VCaP (cell line): ENCODE measurements around the gene PSMD12.
"Not testable (repeated sequence)": the region's sequence is repeated elsewhere in the genome, so short reads cannot be mapped to it uniquely, and the experiment has no call there.

ENCODE experiments used
- H3K27ac ChIP-seq: fragments of 450-650 bp; 2 replicates; pipeline ENCODE4 v1.5.1; 2017
- TF ChIP-seq, protein P1 (sequence below): fragments of 450-650 bp; conservative IDR thresholded peaks from 2 replicates; pipeline ENCODE4 v1.5.1; 2017; ENCODE audit warnings: mild to moderate bottlenecking, moderate library complexity

Gene PSMD12

DNA sequence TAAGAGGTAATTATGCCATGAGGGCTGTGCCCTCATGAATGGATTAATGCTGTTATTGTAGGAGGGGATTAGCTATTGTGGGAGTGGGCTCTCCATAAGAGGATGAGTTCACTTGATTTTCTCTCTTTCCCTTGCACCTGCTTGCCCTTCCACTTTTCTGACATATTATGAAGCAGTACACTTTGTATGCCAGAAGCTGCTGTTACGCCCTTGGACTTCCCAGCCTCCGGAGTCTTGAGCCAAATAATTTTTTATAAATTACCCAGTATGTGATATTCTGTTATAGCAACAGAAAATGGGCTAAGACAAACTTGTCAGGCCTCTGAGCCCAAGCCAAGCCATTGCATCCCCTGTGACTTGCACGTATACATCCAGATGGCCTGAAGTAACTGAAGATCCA lies 38.4 kb downstream of the PSMD12 start:
- no peak overlapping the region for H3K27ac ChIP-seq
- TF ChIP-seq, protein P1, sequence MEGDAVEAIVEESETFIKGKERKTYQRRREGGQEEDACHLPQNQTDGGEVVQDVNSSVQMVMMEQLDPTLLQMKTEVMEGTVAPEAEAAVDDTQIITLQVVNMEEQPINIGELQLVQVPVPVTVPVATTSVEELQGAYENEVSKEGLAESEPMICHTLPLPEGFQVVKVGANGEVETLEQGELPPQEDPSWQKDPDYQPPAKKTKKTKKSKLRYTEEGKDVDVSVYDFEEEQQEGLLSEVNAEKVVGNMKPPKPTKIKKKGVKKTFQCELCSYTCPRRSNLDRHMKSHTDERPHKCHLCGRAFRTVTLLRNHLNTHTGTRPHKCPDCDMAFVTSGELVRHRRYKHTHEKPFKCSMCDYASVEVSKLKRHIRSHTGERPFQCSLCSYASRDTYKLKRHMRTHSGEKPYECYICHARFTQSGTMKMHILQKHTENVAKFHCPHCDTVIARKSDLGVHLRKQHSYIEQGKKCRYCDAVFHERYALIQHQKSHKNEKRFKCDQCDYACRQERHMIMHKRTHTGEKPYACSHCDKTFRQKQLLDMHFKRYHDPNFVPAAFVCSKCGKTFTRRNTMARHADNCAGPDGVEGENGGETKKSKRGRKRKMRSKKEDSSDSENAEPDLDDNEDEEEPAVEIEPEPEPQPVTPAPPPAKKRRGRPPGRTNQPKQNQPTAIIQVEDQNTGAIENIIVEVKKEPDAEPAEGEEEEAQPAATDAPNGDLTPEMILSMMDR, result no peak

DNA sequence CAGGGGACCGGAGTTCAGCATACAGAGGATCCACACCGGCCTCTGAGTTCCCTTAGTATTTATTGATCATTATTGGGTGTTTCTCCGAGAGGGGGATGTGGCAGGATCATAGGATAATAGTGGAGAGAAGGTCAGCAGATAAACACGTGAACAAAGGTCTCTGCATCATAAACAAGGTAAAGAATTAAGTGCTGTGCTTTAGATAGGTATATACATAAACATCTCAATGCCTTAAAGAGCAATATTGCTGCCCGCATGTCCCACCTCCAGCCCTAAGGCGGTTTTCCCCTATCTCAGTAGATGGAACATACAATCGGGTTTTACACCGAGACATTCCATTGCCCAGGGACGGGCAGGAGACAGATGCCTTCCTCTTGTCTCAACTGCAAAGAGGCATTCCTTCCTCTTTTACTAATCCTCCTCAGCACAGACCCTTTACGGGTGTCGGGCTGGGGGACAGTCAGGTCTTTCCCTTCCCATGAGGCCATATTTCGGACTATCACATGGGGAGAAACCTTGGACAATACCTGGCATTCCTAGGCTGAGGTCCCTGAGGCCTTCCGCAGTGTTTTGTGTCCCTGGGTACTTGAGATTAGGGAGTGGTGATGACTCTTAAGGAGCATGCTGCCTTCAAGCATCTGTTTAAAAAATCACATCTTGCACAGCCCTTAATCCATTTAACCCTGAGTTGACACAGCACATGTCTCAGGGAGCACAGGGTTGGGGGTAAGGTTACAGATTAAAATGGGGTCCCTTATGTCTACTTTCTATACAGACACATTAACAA lies 39.2 kb downstream of the PSMD12 start:
- H3K27ac ChIP-seq, result not testable (repeated sequence)

DNA sequence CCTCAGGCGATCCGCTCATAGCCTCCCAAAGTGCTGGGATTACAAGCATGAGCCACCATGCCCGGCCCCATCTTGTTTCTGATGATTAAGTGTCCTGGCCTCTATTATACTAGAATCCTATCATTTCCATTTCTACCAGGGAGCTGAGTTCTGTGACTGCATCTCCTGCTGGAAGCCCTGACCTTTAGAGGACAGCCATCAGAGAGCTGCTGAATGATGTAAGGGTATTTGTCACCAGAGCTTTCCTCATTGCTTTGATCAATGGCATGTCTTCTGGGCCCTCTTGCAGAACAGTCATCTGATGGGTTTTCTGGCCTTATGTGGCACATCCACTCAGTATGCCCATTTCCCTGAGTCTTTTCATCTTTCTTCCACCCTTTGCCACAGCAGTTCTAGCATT lies 39.9 kb downstream of the PSMD12 start:
- TF ChIP-seq, protein P1, result no peak
- no peak overlapping the region for H3K27ac ChIP-seq

DNA sequence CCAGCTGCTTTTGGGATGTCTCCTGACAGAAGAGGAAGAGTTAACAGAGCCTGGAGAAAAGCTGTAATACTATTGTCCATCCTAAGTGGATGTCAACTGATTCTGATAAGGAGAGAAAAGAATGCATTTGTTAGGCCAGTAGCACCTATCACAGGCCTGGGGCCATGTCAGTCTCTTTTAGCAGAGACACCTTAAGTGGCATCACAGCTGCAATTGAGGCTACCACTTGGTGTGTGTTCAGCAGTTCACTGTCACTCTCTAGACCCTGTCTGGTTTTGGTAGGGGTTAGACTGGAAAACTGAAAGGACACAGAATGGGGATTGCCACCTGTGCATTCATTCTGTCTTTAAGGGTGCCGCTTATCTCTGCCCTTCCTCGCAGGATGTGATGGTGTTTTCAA lies 42.0 kb downstream of the PSMD12 start:
- H3K27ac ChIP-seq, result no peak overlapping the region
- TF ChIP-seq, protein P1, result no peak

DNA sequence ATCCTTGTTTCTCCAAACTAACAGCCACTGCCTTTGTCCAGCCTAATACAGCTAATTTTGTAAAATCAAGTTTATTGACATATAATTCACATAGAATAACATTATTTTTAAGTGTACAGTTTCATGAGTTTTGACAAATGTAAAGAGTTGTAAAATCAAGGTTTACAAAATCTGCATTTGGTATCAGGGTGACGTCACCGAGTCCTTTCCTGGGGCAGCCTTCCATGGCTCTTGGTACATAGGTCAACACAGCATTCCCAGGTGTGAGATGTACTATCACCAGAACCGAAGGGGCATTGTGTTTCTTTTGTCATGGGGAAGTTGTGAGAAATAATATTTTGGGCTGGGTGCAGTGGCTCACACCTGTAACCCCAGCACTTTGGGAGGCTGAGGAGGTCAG lies 42.9 kb downstream of the PSMD12 start:
- no peak overlapping the region for H3K27ac ChIP-seq
- TF ChIP-seq, protein P1, result no peak

DNA sequence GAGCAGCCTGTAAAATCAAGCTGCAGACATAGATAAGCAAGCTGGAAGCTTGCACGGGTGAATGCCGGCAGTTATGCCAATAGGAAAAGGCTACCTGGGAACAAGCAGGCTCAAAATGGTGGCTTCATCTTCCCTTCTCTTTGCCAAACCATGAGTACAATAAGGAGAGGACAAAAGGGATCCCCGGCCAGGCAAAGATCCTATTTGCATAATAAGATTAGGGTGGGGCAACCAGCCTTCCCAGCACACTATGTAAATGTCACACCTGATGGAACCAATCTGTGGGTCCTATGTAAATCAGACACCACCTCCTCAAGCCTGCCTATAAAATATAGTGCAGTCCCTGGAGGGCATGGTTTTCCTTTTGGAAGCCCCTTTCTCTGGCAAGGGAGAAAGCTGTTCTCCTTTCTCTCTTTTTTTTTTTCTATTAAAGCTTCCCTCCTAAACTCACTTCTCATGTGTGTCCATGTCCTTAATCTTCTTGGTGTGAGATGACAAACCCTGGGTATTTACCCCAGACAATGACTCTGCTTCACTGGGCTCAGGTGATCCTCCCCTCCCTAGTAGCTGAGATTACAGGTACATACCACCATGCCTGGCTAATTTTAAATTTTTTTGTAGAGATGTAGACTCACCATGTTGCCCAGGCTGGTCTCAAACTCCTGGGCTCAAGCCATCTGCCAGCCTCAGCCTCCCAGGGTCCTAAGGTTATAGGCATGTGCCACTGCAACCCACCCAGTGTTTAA lies 44.2 kb downstream of the PSMD12 start:
- TF ChIP-seq, protein P1, result no peak
- H3K27ac ChIP-seq, result no peak overlapping the region

DNA sequence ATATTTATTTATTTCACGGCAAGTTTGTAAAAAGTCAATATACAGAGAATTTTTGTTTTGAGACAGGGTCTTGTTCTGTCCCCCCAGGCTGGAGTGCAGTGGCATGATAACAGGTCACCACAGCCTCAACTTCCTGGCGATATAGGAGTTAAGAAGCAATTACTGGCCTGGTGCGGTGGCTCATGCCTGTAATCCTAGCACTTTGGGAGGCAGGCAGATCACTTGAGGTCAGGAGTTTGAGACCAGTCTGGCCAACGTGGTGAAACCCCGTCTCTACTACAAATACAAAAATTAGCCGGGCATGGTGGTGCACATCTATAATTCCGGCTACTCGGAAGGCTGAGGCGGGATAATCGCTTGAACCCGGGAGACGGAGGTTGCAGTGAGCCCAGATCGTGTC lies 44.9 kb downstream of the PSMD12 start:
- H3K27ac ChIP-seq, result not testable (repeated sequence)

DNA sequence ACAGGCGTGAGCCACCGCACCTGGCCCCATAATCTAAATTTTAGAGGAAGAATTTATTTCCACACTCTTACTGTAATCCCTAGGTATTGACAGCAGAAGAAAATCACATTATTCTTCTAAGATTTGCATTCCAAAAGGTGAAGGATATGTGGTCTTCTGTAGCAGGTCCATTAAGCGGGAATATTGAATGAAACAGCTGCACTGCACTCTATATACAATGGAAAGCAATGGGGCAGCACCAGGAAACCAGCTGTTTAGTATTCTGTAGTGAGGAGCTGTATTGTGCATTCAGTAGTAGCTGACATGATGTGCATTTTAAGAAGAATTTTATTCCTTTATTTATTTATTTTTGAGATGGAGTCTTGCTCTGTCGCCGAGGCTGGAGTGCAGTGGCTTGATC lies 49.6 kb downstream of the PSMD12 start:
- no peak overlapping the region for H3K27ac ChIP-seq
- TF ChIP-seq, protein P1, result no peak
